ENCODE results near the gene TBX6. TPM values are rescaled to one million over a fixed set of nuclear protein-coding genes. Genes with fewer than 3 reads are reported as not detected.

Gene TBX6
- total RNA-seq, 1 experiment from 2014 or later, result 1.8 TPM

- peak overlapping the region; percentile 5 for H3K4me2 ChIP-seq (ENCODE audit: low read depth, low read length, poor library complexity, severe bottlenecking)
- no peaks in the 10 kb centered on the region for H3K9me2 ChIP-seq (replicated peaks; ENCODE audit: insufficient read depth, low read length)
- H2AFZ ChIP-seq (ENCODE audit: low read length), result no peak overlapping the region
- H3K9me3 ChIP-seq (ENCODE audit: low read length), result no peaks in the 10 kb centered on the region
- H3K4me3 ChIP-seq (ENCODE audit: low read length), result no peak overlapping the region
- peaks cover 4% of the 10 kb centered on the region for H4K20me1 ChIP-seq (ENCODE audit: insufficient read depth, low read depth, low read length)
- H3K27me3 ChIP-seq (ENCODE audit: low read length), result no peaks in the 10 kb centered on the region
- DNase-seq, result no peak
- peak overlapping the region; percentile 36; the same call in 1 of the 2 replicates for H3K27ac ChIP-seq (ENCODE audit: low read length)
- 0 out of 2 replicates have a peak overlapping the region, but pooled peaks have one; percentile 28 for H3K9ac ChIP-seq (ENCODE audit: low read length)
- peaks cover 13% of the 10 kb centered on the region for H3K79me2 ChIP-seq (ENCODE audit: low read length)
- H3K36me3 ChIP-seq (ENCODE audit: insufficient read depth, low read length), result peaks cover 3% of the 10 kb centered on the region
- H3K4me1 ChIP-seq (ENCODE audit: low read length), result peaks cover 33% of the 10 kb centered on the region
These were observed 30.7 kb downstream of the TBX6 start for GRCh38 chr16:30060836-30061554.

GRCh38 chr16:30060346-30060745 lies 31.4 kb downstream of the TBX6 start:
- Histone ChIP-seq H2AFZ (ENCODE audit: low read length) (no peak overlapping the region), H3K9ac (ENCODE audit: low read length) (no peak overlapping the region), H3K27me3 (ENCODE audit: low read length) (no peaks in the 10 kb centered on the region), H3K9me3 (ENCODE audit: low read length) (no peaks in the 10 kb centered on the region), H3K4me1 (ENCODE audit: low read length) (peaks cover 36% of the 10 kb centered on the region), H3K79me2 (ENCODE audit: low read length) (peaks cover 9% of the 10 kb centered on the region), H3K9me2 (replicated peaks; ENCODE audit: insufficient read depth, low read length) (no peaks in the 10 kb centered on the region), H3K4me2 (ENCODE audit: low read depth, low read length, poor library complexity, severe bottlenecking) (no peak overlapping the region), H3K27ac (ENCODE audit: low read length) (no peak overlapping the region), H4K20me1 (ENCODE audit: insufficient read depth, low read depth, low read length) (no peaks in the 10 kb centered on the region), H3K36me3 (ENCODE audit: insufficient read depth, low read length) (no peaks in the 10 kb centered on the region), H3K4me3 (ENCODE audit: low read length) (no peak overlapping the region)
- no peak for DNase-seq

GRCh38 chr16:30054959-30055553 lies 36.7 kb downstream of the TBX6 start:
- H3K4me2 ChIP-seq (ENCODE audit: low read depth, low read length, poor library complexity, severe bottlenecking), result peak overlapping the region; percentile 50
- peaks cover 31% of the 10 kb centered on the region for H3K4me1 ChIP-seq (ENCODE audit: low read length)
- H3K9me3 ChIP-seq (ENCODE audit: low read length), result no peaks in the 10 kb centered on the region
- H2AFZ ChIP-seq (ENCODE audit: low read length), result peak overlapping the region; percentile 72; the same call in 1 of the 2 replicates
- no peak overlapping the region for H3K27ac ChIP-seq (ENCODE audit: low read length)
- H3K79me2 ChIP-seq (ENCODE audit: low read length), result 0 out of 2 replicates have a peak, but pooled peaks cover 3% of the 10 kb centered on the region
- H3K4me3 ChIP-seq (ENCODE audit: low read length), result peak overlapping the region; percentile 31; the same call in 1 of the 2 replicates
- no peaks in the 10 kb centered on the region for H3K36me3 ChIP-seq (ENCODE audit: insufficient read depth, low read length)
- H4K20me1 ChIP-seq (ENCODE audit: insufficient read depth, low read depth, low read length), result no peaks in the 10 kb centered on the region
- peak; percentile 86 for DNase-seq
- H3K9ac ChIP-seq (ENCODE audit: low read length), result peak overlapping the region; percentile 52
- no peaks in the 10 kb centered on the region for H3K27me3 ChIP-seq (ENCODE audit: low read length)
- no peaks in the 10 kb centered on the region for H3K9me2 ChIP-seq (replicated peaks; ENCODE audit: insufficient read depth, low read length)

- Histone ChIP-seq H3K27me3 (ENCODE audit: low read length) (no peaks in the 10 kb centered on the region), H3K27ac (ENCODE audit: low read length) (no peak overlapping the region), H3K9me3 (ENCODE audit: low read length) (no peaks in the 10 kb centered on the region), H2AFZ (ENCODE audit: low read length) (no peak overlapping the region), H3K36me3 (ENCODE audit: insufficient read depth, low read length) (no peaks in the 10 kb centered on the region), H3K9me2 (replicated peaks; ENCODE audit: insufficient read depth, low read length) (no peaks in the 10 kb centered on the region), H4K20me1 (ENCODE audit: insufficient read depth, low read depth, low read length) (no peaks in the 10 kb centered on the region), H3K4me1 (ENCODE audit: low read length) (peaks cover 31% of the 10 kb centered on the region), H3K9ac (ENCODE audit: low read length) (peak overlapping the region; percentile 40), H3K79me2 (ENCODE audit: low read length) (0 out of 2 replicates have a peak, but pooled peaks cover 3% of the 10 kb centered on the region), H3K4me3 (ENCODE audit: low read length) (peak overlapping the region; percentile 31; the same call in 1 of the 2 replicates), H3K4me2 (ENCODE audit: low read depth, low read length, poor library complexity, severe bottlenecking) (peak overlapping the region; percentile 50)
- DNase-seq, result no peak
These were observed 37.3 kb downstream of the TBX6 start for GRCh38 chr16:30054451-30054850.

- H3K9me2 ChIP-seq (replicated peaks; ENCODE audit: insufficient read depth, low read length), result no peaks in the 10 kb centered on the region
- peaks cover 31% of the 10 kb centered on the region for H3K4me1 ChIP-seq (ENCODE audit: low read length)
- H2AFZ ChIP-seq (ENCODE audit: low read length), result peak overlapping the region; percentile 55
- no peak overlapping the region for H3K27ac ChIP-seq (ENCODE audit: low read length)
- peak overlapping the region; percentile 84 for H3K4me3 ChIP-seq (ENCODE audit: low read length)
- peak overlapping the region; percentile 97 for H3K4me2 ChIP-seq (ENCODE audit: low read depth, low read length, poor library complexity, severe bottlenecking)
- H3K9me3 ChIP-seq (ENCODE audit: low read length), result no peaks in the 10 kb centered on the region
- DNase-seq, result no peak
- no peaks in the 10 kb centered on the region for H3K27me3 ChIP-seq (ENCODE audit: low read length)
- 0 out of 2 replicates have a peak, but pooled peaks cover 3% of the 10 kb centered on the region for H3K79me2 ChIP-seq (ENCODE audit: low read length)
- H3K36me3 ChIP-seq (ENCODE audit: insufficient read depth, low read length), result no peaks in the 10 kb centered on the region
- H3K9ac ChIP-seq (ENCODE audit: low read length), result peak overlapping the region; percentile 85
- no peaks in the 10 kb centered on the region for H4K20me1 ChIP-seq (ENCODE audit: insufficient read depth, low read depth, low read length)
These were observed 38.2 kb downstream of the TBX6 start for GRCh38 chr16:30053376-30054015.

- DNase-seq, result peak; percentile 96
- Histone ChIP-seq H3K4me2 (ENCODE audit: low read depth, low read length, poor library complexity, severe bottlenecking) (peak overlapping the region; percentile 97), H3K9ac (ENCODE audit: low read length) (peak overlapping the region; percentile 85), H3K4me3 (ENCODE audit: low read length) (peak overlapping the region; percentile 84), H3K9me3 (ENCODE audit: low read length) (no peaks in the 10 kb centered on the region), H3K9me2 (replicated peaks; ENCODE audit: insufficient read depth, low read length) (no peaks in the 10 kb centered on the region), H3K27me3 (ENCODE audit: low read length) (no peaks in the 10 kb centered on the region), H2AFZ (ENCODE audit: low read length) (peak overlapping the region; percentile 95), H3K36me3 (ENCODE audit: insufficient read depth, low read length) (no peaks in the 10 kb centered on the region), H4K20me1 (ENCODE audit: insufficient read depth, low read depth, low read length) (no peaks in the 10 kb centered on the region), H3K79me2 (ENCODE audit: low read length) (0 out of 2 replicates have a peak, but pooled peaks cover 3% of the 10 kb centered on the region), H3K4me1 (ENCODE audit: low read length) (peaks cover 31% of the 10 kb centered on the region), H3K27ac (ENCODE audit: low read length) (no peak overlapping the region)
These were observed 38.9 kb downstream of the TBX6 start for GRCh38 chr16:30052671-30053372.

- no peak overlapping the region for H3K27ac ChIP-seq (ENCODE audit: low read length)
- H2AFZ ChIP-seq (ENCODE audit: low read length), result no peak overlapping the region
- H3K9me3 ChIP-seq (ENCODE audit: low read length), result no peaks in the 10 kb centered on the region
- no peaks in the 10 kb centered on the region for H3K27me3 ChIP-seq (ENCODE audit: low read length)
- H3K4me1 ChIP-seq (ENCODE audit: low read length), result peaks cover 31% of the 10 kb centered on the region
- H3K9ac ChIP-seq (ENCODE audit: low read length), result 0 out of 2 replicates have a peak overlapping the region, but pooled peaks have one; percentile 20
- no peak overlapping the region for H3K4me2 ChIP-seq (ENCODE audit: low read depth, low read length, poor library complexity, severe bottlenecking)
- H3K4me3 ChIP-seq (ENCODE audit: low read length), result no peak overlapping the region
- 0 out of 2 replicates have a peak, but pooled peaks cover 3% of the 10 kb centered on the region for H3K79me2 ChIP-seq (ENCODE audit: low read length)
- DNase-seq, result no peak
- no peaks in the 10 kb centered on the region for H3K9me2 ChIP-seq (replicated peaks; ENCODE audit: insufficient read depth, low read length)
- no peaks in the 10 kb centered on the region for H4K20me1 ChIP-seq (ENCODE audit: insufficient read depth, low read depth, low read length)
- H3K36me3 ChIP-seq (ENCODE audit: insufficient read depth, low read length), result no peaks in the 10 kb centered on the region
These were observed 40.2 kb downstream of the TBX6 start for GRCh38 chr16:30051518-30051917.
